GM12874 (cell line): Measurements from ENCODE around the gene MRO.

Experiments used
- TF ChIP-seq, protein P1 (sequence below): IDR thresholded peaks from 2 replicates; pipeline ENCODE4 v1.5.1; 2011; ENCODE audit warnings: low read depth, mild to moderate bottlenecking, control low read depth, low read length, moderate library complexity; ENCODE audit not compliant: insufficient read depth

MRO gene

GRCh38 chr18:50830544-50830943, 10.7 kb upstream of the MRO start:
- TF ChIP-seq, protein P1, sequence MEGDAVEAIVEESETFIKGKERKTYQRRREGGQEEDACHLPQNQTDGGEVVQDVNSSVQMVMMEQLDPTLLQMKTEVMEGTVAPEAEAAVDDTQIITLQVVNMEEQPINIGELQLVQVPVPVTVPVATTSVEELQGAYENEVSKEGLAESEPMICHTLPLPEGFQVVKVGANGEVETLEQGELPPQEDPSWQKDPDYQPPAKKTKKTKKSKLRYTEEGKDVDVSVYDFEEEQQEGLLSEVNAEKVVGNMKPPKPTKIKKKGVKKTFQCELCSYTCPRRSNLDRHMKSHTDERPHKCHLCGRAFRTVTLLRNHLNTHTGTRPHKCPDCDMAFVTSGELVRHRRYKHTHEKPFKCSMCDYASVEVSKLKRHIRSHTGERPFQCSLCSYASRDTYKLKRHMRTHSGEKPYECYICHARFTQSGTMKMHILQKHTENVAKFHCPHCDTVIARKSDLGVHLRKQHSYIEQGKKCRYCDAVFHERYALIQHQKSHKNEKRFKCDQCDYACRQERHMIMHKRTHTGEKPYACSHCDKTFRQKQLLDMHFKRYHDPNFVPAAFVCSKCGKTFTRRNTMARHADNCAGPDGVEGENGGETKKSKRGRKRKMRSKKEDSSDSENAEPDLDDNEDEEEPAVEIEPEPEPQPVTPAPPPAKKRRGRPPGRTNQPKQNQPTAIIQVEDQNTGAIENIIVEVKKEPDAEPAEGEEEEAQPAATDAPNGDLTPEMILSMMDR: no peak

- TF ChIP-seq, protein P1: no peak
These were observed 9.8 kb upstream of the MRO start for GRCh38 chr18:50829644-50830043.

GRCh38 chr18:50826027-50826426, 6.2 kb upstream of the MRO start:
- TF ChIP-seq, protein P1: no peak

GRCh38 chr18:50825621-50826020, 5.8 kb upstream of the MRO start:
- TF ChIP-seq, protein P1: no peak

DNA sequence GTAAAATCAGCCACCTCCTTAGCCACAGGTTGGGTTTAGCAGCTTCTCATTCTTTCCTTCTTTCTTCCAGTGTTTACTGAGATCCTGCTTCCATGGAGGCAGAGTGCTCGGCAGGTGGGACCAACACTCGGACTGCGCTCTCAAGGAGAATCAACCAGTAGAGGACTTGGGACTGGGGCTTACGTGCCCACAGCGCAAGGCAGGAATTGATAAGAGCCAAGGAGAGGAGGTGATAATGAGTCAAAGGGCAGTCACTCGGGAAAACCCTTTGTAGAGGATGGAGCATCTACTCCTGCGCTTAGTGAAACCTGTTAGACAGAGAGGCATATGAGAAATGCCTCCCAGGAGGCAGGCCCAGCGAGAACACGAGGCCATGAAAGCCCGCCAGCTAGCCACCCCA, 2.9 kb upstream of the MRO start:
- TF ChIP-seq, protein P1: no peak

- TF ChIP-seq, protein P1: no peak
These were observed 1.2 kb upstream of the MRO start for GRCh38 chr18:50820901-50821520.

DNA sequence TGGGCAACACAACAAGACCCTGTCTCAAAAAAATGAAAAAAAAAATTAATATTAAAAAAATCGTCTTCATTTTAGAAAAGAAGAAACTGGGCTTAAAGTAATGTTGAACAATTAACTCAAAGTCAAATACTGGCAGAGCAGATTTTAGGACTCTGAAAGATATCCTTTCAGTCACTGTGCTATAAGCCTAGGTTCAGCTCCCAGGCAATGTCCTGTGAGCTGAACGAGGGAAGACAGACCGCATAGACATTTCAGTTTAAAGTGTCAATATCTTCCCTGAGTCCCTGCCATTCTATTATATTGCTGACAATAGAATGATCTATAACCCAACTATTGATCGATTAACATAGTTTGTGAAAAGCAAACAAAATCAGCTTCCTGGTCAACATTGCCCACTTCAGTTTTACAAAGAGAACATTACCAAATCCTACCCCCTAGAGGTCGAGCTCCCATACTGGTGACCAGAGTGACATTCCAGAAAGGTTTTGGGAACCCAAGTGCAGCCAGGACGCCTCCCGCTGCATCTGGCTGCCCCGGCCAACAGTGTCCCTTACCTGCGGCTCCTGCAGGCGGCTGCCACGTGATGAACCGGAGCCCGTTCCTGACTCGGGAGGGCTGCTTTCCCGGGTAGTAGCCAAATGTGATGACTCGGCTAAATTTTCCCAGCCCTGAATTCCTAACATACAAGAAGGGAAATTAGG, 639 bp downstream of the MRO start:
- TF ChIP-seq, protein P1: no peak
